Large intestine (tissue), 12 donors: Measurements from ENCODE around the gene HAO1. TPM values are rescaled to one million over a fixed set of nuclear protein-coding genes. Genes with fewer than 3 reads are reported as not detected.

Experiments used
- DNase-seq, 2 donors: peaks; one replicate each; pipeline versions ENCODE4 v3.0.0 to v3.0.0-alpha.2; 2013
- H3K27ac ChIP-seq: one replicate; pipeline ENCODE4 v1.5.1; 2013; ENCODE audit warnings: low read length
- H3K27me3 ChIP-seq: 2 replicates; pipeline ENCODE4 v1.6.1; 2013; ENCODE audit warnings: low read length; ENCODE audit not compliant: control insufficient read depth, insufficient read depth
- H3K36me3 ChIP-seq: 2 replicates; pipeline ENCODE4 v1.6.1; 2013; ENCODE audit warnings: low read length; ENCODE audit not compliant: control insufficient read depth, insufficient read depth
- H3K4me1 ChIP-seq: one replicate; pipeline ENCODE4 v1.6.1; 2013; ENCODE audit warnings: low read length; ENCODE audit not compliant: control insufficient read depth, insufficient read depth
- H3K4me3 ChIP-seq: one replicate; pipeline ENCODE4 v1.5.1; 2013; ENCODE audit warnings: low read length
- H3K9me3 ChIP-seq: one replicate; pipeline ENCODE4 v1.6.1; 2013; ENCODE audit warnings: mild to moderate bottlenecking, low read depth, low read length, moderate library complexity; ENCODE audit not compliant: control insufficient read depth
- WGBS: methylation state at CpG from one replicate; pipeline ENCODE4 v1.1.5; 2013; ENCODE audit warnings: low lambda C conversion rate; ENCODE audit not compliant: insufficient coverage; 5-methylcytosine and 5-hydroxymethylcytosine counted together
- long read RNA-seq, 11 donors: transcript quantifications; one replicate each; lab custom pipeline, GENCODE V29; 2026
- polyA plus RNA-seq: library from polyadenylated mRNA; unstranded; fragments of 120-200 nt; gene quantifications from one replicate; pipeline ENCODE4 v1.2.1, GENCODE V29; 2013

The HAO1 gene
- not detected for polyA plus RNA-seq
- long read RNA-seq, donor 1: 0 reads
- long read RNA-seq, donor 2: 0 reads
- long read RNA-seq, donor 3: 0 reads
- long read RNA-seq, donor 4: 0 reads
- long read RNA-seq, donor 5: 0 reads
- long read RNA-seq, donor 6: 0 reads
- long read RNA-seq, donor 7: 0 reads
- long read RNA-seq, donor 8: 0 reads
- long read RNA-seq, donor 9: 0 reads
- long read RNA-seq, donor 10: 0 reads
- long read RNA-seq, donor 11: 0 reads

- Histone ChIP-seq H3K9me3 (no peaks in the 10 kb centered on the region), H3K4me3 (no peak within 1 kb of the TSS), H3K36me3 (no peaks in the 10 kb centered on the region), H3K27ac (no peak within 1 kb of the TSS), H3K4me1 (peaks cover 4% of the 10 kb centered on the region), H3K27me3 (no peaks in the 10 kb centered on the region)
- peak in 1 of 2 donors; percentile 43 for DNase-seq
- WGBS: 54% methylated on average over 3 of the region's 3 CpGs
Measured at GRCh38 chr20:7940341-7940740, at the start of gene HAO1. Gene HAO1 (minus strand): TSS chr20:7940458. CDS start chr20:7940422, 36 bp downstream.

DNA sequence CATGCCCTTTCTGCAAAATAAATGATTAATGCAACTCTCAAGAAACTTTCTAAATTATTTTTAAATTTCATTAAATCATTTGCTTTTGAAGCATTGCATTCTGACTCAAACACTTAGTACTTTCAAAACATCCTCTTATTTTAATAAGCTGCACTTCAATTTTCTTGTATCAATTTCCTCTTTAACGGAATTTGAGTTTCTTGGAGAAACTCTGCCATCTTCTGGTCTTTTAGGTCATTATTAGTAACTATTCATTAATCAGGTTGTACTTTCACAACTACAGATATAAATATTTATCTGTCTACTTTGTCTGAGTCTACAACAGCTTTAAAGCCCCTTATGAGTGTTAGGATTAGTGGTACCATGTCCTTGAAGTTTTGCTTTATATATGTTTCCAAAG, 49.1 kb upstream of the HAO1 start:
- Histone ChIP-seq H3K9me3 (no peaks in the 10 kb centered on the region), H3K4me3 (no peak overlapping the region), H3K36me3 (peaks cover 14% of the 10 kb centered on the region), H3K4me1 (no peaks in the 10 kb centered on the region), H3K27ac (no peak overlapping the region), H3K27me3 (no peaks in the 10 kb centered on the region)
- DNase-seq: no peak
- 63% methylated on average over 1 of the region's 1 CpG for WGBS

- Histone ChIP-seq H3K27ac (no peak overlapping the region), H3K4me3 (no peak overlapping the region), H3K36me3 (peaks cover 19% of the 10 kb centered on the region), H3K4me1 (peaks cover 2% of the 10 kb centered on the region), H3K9me3 (no peaks in the 10 kb centered on the region), H3K27me3 (no peaks in the 10 kb centered on the region)
- DNase-seq: no peak
- 94% methylated on average over 3 of the region's 4 CpGs for WGBS
Measured at GRCh38 chr20:7985916-7986315, 45.7 kb upstream of the HAO1 start.

DNA sequence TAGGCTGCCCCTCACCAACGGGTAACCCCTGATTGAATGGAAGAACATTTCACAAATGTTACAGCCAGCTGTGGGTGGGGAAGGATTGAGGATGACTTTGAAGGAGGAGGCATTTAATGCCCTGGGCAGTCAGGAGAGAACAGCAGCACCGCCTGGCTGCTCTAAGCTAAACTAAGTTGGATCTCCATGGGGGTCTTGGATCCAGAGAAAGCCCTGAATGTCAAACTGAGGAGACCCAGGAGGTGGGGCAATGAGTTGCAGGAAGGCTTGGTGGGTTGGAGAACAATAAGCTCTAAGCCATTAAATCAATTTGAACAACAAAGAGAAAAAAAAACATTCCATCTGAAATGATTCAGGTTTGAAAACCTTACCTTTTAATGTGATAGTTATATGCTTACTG, 43.9 kb upstream of the HAO1 start:
- WGBS: no CpG with 5 or more reads among the region's 2 CpGs
- Histone ChIP-seq H3K36me3 (peaks cover 24% of the 10 kb centered on the region), H3K4me3 (no peak overlapping the region), H3K27ac (no peak overlapping the region), H3K27me3 (no peaks in the 10 kb centered on the region), H3K4me1 (peaks cover 2% of the 10 kb centered on the region), H3K9me3 (no peaks in the 10 kb centered on the region)
- DNase-seq: no peak

DNA sequence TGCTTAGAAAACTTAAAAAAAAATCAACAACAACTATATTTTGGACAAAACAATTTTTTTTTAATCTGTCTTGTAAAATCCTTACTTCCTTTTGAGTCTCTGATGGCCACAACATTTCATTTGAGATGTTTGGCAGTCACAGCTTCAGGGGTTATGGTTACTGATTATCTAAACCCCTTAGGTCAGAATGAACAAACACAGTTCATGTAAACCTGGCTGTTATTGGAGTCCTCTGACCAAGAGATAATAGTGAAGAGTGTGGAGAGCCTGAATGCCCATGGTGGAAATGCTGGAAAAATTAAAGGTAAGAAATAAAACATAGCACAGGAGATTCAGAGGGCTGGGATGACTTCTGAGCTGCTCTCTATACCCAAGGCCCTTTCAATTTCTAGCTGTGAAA, 41.1 kb upstream of the HAO1 start:
- Histone ChIP-seq H3K27ac (no peak overlapping the region), H3K9me3 (no peaks in the 10 kb centered on the region), H3K4me1 (peaks cover 2% of the 10 kb centered on the region), H3K4me3 (no peak overlapping the region), H3K36me3 (peaks cover 21% of the 10 kb centered on the region), H3K27me3 (no peaks in the 10 kb centered on the region)
- no peak for DNase-seq

- Histone ChIP-seq H3K27me3 (no peaks in the 10 kb centered on the region), H3K27ac (no peak overlapping the region), H3K36me3 (peaks cover 18% of the 10 kb centered on the region), H3K4me1 (peaks cover 2% of the 10 kb centered on the region), H3K4me3 (no peak overlapping the region), H3K9me3 (no peaks in the 10 kb centered on the region)
- 0% methylated on average over 2 of the region's 10 CpGs for WGBS
- peak; percentile 6 to 11 for DNase-seq
Measured at GRCh38 chr20:7980332-7981046, 40.2 kb upstream of the HAO1 start.

DNA sequence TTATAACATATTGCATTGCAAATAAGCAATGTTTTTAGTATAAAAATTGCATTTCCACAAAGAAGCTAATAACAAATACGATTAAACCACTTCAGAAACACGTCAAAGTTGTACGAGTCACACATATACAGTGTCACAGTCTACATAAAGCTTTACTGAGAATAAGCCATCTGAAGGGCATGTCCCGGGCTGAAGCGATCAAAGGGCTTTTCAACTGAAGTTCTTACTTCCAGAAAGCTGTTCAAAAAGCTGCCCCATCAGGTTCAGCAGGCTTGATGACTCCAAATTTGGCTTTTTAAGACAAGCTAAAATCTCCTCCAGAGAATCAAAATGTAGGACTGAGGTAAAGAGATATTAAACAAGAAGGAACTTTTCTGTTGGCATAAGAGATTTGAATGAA, 37.5 kb upstream of the HAO1 start:
- no peaks in the 10 kb centered on the region for H3K27me3 ChIP-seq
- no peak for DNase-seq
- no peak overlapping the region for H3K4me3 ChIP-seq
- no peak overlapping the region for H3K27ac ChIP-seq
- no CpG with 5 or more reads among the region's 5 CpGs for WGBS
- peaks cover 2% of the 10 kb centered on the region for H3K4me1 ChIP-seq
- no peaks in the 10 kb centered on the region for H3K9me3 ChIP-seq
- H3K36me3 ChIP-seq: peaks cover 14% of the 10 kb centered on the region

DNA sequence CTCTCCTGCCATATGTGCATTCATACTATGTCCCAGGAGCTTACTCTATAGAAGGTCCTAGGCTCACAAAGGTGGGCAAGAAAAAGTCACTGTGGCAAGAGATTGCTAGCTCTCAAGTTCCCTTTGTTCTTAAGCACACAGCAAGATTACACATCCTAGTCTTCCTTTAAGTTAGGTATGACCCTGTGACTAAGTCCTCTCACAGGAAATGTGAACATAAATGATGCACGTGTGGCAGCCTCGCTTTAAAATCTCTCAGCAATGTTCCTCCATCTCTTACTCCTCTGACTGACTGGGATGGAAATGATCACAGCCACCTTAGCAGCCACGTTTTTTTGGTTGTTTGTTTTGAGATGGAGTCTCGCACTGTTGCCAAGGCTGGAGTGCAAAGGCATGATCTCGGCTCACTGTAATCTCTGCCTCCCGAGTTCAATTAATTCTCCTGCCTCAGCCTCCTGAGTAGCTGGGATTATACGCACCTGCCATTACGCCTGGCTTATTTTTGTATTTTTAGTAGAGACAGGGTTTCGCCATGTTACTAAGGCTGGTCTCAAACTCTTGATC, 35.7 kb upstream of the HAO1 start:
- peaks cover 2% of the 10 kb centered on the region for H3K27me3 ChIP-seq
- H3K27ac ChIP-seq: no peak overlapping the region
- H3K4me3 ChIP-seq: no peak overlapping the region
- H3K9me3 ChIP-seq: no peaks in the 10 kb centered on the region
- H3K4me1 ChIP-seq: no peaks in the 10 kb centered on the region
- H3K36me3 ChIP-seq: peaks cover 4% of the 10 kb centered on the region
- no peak for DNase-seq
- 68% methylated on average over 2 of the region's 9 CpGs for WGBS

DNA sequence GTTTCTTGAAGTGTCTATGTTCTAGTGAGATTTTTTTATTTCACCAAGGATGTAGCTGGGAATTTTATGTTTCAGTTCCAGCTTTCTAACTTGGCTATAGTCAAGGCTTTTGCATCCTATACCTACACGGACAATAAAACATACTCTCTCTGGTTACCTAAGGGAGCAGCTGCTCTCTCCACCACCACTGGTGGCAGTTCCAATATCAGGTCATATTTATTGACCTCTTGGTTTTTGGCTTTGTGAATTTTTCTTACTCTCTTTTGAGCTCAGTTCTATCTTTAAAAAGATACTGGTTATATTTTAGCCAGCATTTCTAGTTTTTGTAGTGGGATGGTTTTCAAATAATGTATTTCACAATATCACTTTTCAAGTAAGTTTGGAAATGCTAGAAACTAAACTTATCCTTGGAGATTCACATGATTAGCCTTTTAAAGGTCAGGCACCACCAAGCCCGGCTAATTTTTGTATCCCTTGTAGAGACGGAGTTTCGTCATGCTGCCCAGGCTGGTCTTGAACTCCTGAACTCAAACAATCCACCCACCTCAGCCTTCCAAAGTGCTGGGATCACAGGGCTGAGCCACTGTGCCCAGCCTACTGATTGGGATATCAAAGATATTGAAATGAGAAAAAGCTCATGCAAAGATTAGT, 34.7 kb upstream of the HAO1 start:
- 100% methylated on average over 1 of the region's 4 CpGs for WGBS
- peaks cover 2% of the 10 kb centered on the region for H3K27me3 ChIP-seq
- H3K4me1 ChIP-seq: no peaks in the 10 kb centered on the region
- DNase-seq: no peak
- H3K9me3 ChIP-seq: no peaks in the 10 kb centered on the region
- H3K4me3 ChIP-seq: no peak overlapping the region
- no peaks in the 10 kb centered on the region for H3K36me3 ChIP-seq
- H3K27ac ChIP-seq: no peak overlapping the region

GRCh38 chr20:7971536-7972280, 31.4 kb upstream of the HAO1 start:
- Histone ChIP-seq H3K4me3 (no peak overlapping the region), H3K9me3 (no peaks in the 10 kb centered on the region), H3K27ac (no peak overlapping the region), H3K36me3 (no peaks in the 10 kb centered on the region), H3K27me3 (peaks cover 2% of the 10 kb centered on the region), H3K4me1 (no peaks in the 10 kb centered on the region)
- DNase-seq: no peak
- WGBS: no CpG with 5 or more reads among the region's 2 CpGs
